Glutamatergic neuron (in vitro differentiated cells): ENCODE measurements around the gene ZNF385C. TPM values are rescaled to one million over a fixed set of nuclear protein-coding genes. Genes with fewer than 3 reads are reported as not detected.
"Not testable (repeated sequence)": the region's sequence is repeated elsewhere in the genome, so short reads cannot be mapped to it uniquely, and the experiment has no call there.

ENCODE experiments used
- DNase-seq: peaks from one replicate; pipeline ENCODE4 v3.0.0; 2022
- H3K27ac Mint-ChIP-seq: one replicate; pipeline ENCODE4 v1.8.0; 2020; ENCODE audit warnings: mild to moderate bottlenecking, mixed read lengths, inconsistent platforms; ENCODE audit not compliant: unreplicated experiment
- H3K27me3 Mint-ChIP-seq: one replicate; pipeline ENCODE4 v1.8.0; 2020; ENCODE audit warnings: mild to moderate bottlenecking, moderate library complexity, mixed read lengths, inconsistent platforms; ENCODE audit not compliant: unreplicated experiment
- H3K36me3 Mint-ChIP-seq: one replicate; pipeline ENCODE4 v1.8.0; 2020; ENCODE audit warnings: mild to moderate bottlenecking, mixed read lengths, inconsistent platforms; ENCODE audit not compliant: unreplicated experiment
- H3K4me1 Mint-ChIP-seq: one replicate; pipeline ENCODE4 v1.8.0; 2020; ENCODE audit warnings: mild to moderate bottlenecking, low read depth, mixed read lengths, inconsistent platforms; ENCODE audit not compliant: unreplicated experiment
- H3K4me3 Mint-ChIP-seq: one replicate; pipeline ENCODE4 v1.8.0; 2020; ENCODE audit warnings: mild to moderate bottlenecking, mixed read lengths, inconsistent platforms; ENCODE audit not compliant: unreplicated experiment
- H3K9me3 Mint-ChIP-seq: one replicate; pipeline ENCODE4 v1.8.0; 2020; ENCODE audit warnings: mild to moderate bottlenecking, moderate library complexity, mixed read lengths, inconsistent platforms; ENCODE audit not compliant: unreplicated experiment
- CTCF ChIP-seq: fragments of 200-600 bp; sonication (generic); IDR thresholded peaks from one replicate; pipeline ENCODE4 v1.5.0; 2021; ENCODE audit not compliant: partially characterized antibody, unreplicated experiment
- long read RNA-seq: library from polyadenylated mRNA; unstranded; transcript quantifications from one replicate; pipeline ENCODE4 v2.0.0, GENCODE V29; 2020; ENCODE audit not compliant: unreplicated experiment
- total RNA-seq: library from RNA; stranded (reverse); fragmentation: NEBNext Ultra II Directional; extraction: Animal tissue kit (Norgen Biotek cat#: 25700); gene quantifications from one replicate; pipeline ENCODE4 v1.2.1, GENCODE V29; 2021; ENCODE audit not compliant: unreplicated experiment

The ZNF385C gene, protein sequence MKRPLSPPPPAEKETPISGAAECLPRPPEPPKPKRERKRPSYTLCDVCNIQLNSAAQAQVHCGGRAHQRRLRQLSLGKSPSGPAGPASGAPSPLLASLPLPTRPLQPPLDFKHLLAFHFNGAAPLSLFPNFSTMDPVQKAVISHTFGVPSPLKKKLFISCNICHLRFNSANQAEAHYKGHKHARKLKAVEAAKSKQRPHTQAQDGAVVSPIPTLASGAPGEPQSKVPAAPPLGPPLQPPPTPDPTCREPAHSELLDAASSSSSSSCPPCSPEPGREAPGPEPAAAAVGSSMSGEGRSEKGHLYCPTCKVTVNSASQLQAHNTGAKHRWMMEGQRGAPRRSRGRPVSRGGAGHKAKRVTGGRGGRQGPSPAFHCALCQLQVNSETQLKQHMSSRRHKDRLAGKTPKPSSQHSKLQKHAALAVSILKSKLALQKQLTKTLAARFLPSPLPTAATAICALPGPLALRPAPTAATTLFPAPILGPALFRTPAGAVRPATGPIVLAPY
- 1.5 TPM for total RNA-seq
- long read RNA-seq, partial matches to known transcripts: 0 of 1 reads
- long read RNA-seq, other reads (novel, unspliced or antisense): 1 of 1 reads

DNA sequence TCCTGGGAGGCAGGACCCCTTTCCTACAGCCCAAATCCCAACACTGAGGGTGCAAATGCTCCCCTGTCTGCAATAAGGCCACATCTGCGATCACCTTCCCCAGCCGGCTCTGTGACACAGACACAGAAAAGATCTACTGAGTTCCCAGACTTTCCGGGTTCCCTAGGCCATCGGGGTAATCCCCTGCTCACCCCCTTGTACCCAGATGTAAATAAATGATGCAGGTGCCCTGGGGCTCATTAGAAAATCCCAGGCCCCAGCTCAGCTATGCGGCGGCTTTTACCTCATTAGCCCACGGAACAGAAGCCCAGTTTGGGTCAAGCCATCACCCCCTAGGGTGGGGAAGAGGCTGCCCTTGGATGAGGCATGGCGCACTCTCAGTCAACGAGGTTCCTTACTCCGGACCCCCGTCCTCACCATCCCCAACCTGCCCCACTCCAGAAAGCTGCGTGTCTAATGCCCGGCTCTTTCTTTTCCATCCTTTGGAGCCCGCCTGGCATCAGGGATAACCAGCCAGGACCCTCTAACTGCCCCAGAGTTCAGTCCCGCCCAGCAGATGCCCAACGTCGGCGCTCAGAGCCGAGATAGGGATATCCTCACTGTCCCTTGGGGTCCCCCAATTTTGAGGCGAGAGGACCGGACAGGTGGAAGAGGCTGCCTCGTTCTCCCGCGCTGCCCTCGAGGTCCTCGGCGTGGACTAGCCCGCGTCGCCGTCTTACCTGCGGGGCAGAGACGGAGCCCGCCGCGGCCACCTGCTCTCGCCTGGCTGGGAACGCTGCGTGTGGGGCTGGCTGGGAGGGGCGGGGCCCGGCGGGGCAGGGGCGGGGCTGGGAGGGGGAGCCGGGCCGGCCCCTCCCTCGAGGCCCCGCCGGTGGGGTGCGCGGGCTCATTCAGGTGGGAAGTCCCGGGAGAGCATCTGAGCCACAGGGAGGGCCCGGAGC is at the start of gene ZNF385C:
ZNF385C (minus strand) TSS at position 783 of the 941 bp plus-strand sequence. CDS start 35,417 bp downstream, outside the sequence.
- peak; percentile 45 for DNase-seq
- peaks cover 2% of the 10 kb centered on the region for H3K9me3 Mint-ChIP-seq
- H3K27me3 Mint-ChIP-seq: peaks cover 15% of the 10 kb centered on the region
- H3K4me1 Mint-ChIP-seq: peaks cover 10% of the 10 kb centered on the region
- no peaks in the 10 kb centered on the region for H3K36me3 Mint-ChIP-seq
- TF ChIP-seq CTCF: no peak
- no peak within 1 kb of the TSS for H3K27ac Mint-ChIP-seq
- peak within 1 kb of the TSS; percentile 64 for H3K4me3 Mint-ChIP-seq

DNA sequence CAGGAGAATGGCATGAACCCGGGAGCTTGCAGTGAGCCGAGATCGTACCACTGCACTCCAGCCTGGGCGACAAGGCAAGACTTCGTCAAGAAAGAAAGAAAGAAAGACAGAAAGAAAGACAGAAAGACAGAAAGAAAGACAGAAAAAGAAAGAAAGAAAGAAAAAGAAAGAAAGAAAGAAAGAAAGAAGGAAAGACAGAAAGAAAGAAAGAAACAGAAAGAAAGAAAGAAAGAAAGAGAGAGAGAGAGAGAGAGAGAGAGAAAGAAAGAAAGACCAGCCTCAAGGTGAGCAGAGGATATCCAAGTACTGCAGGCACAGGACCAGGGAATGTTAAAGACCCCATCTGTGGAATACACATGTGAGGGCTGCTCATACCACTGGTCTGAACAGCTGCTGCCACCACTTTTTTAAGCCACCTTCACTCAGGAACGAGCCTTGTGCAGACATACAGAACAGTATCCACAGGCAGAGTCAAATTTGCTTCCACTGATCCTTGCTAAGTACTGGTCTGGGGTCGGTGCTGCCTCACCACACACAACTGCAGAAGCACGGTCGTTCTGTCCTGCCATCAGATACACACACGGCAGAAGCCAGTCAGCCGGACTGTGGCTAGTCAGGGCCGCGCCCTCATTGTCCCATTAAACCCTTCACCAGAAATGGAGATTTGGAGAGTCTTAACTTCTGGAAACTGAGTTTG is 48.8 kb upstream of the ZNF385C start:
- TF ChIP-seq CTCF: no peak
- Mint-ChIP-seq H3K4me3 (no peak overlapping the region), H3K9me3 (no peaks in the 10 kb centered on the region), H3K27me3 (peaks cover 2% of the 10 kb centered on the region), H3K4me1 (peaks cover 11% of the 10 kb centered on the region), H3K36me3 (no peaks in the 10 kb centered on the region), H3K27ac (no peak overlapping the region)
- no peak for DNase-seq

DNA sequence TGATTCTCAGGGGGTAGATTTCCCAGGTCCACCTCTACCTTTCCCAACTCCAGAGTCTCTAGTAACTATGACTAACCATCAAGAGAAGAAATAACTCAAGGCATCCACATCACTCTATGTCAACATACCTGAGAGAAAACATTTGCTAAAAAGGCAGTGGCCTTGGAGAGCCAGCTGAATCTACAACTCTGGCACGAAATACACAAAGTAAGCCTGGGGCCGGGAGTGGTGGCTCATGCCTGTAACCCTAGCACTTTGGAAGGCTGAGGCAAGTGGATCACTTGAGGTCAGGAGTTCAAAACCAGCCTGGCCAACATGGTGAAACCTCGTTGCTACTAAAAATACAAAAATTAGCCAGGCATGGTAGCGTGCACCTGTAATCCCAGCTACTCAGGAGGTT is 44.9 kb upstream of the ZNF385C start:
- not testable (repeated sequence) for H3K27me3 Mint-ChIP-seq, H3K9me3 Mint-ChIP-seq, H3K36me3 Mint-ChIP-seq, DNase-seq, H3K27ac Mint-ChIP-seq, H3K4me3 Mint-ChIP-seq
- peaks cover 26% of the 10 kb centered on the region for H3K4me1 Mint-ChIP-seq

DNA sequence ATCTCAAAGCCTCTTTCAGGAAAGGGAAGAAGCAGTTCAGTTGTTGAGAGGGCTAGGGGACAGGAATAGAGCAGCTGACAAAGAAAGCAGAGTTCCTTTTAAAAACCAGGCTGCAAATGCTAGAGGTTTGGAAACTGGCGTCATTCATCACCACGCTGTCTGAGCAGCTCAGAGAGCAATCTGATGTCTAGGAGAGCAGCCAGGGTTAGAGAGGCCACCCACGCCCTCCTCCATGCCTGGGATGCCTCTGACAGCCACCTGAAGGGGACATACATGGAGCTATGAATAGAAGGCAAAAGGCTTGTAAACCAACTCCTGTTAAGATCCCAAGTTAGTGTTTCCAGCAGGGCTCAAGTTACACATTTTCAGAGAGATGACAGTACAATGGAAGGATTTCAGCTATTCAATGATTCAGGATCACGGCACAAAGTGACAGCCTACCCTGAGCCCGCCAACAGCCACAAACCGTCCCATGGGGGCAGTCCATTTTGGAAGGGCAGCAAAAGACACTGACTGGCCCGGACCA is 44.2 kb upstream of the ZNF385C start:
- no peak overlapping the region for H3K27ac Mint-ChIP-seq
- H3K4me3 Mint-ChIP-seq: no peak overlapping the region
- H3K27me3 Mint-ChIP-seq: peaks cover 2% of the 10 kb centered on the region
- H3K36me3 Mint-ChIP-seq: no peaks in the 10 kb centered on the region
- peaks cover 26% of the 10 kb centered on the region for H3K4me1 Mint-ChIP-seq
- no peak for DNase-seq
- no peak for TF ChIP-seq CTCF
- no peaks in the 10 kb centered on the region for H3K9me3 Mint-ChIP-seq

GRCh38 chr17:42141382-42141781 is 43.1 kb upstream of the ZNF385C start:
- TF ChIP-seq CTCF: no peak
- H3K4me3 Mint-ChIP-seq: no peak overlapping the region

DNA sequence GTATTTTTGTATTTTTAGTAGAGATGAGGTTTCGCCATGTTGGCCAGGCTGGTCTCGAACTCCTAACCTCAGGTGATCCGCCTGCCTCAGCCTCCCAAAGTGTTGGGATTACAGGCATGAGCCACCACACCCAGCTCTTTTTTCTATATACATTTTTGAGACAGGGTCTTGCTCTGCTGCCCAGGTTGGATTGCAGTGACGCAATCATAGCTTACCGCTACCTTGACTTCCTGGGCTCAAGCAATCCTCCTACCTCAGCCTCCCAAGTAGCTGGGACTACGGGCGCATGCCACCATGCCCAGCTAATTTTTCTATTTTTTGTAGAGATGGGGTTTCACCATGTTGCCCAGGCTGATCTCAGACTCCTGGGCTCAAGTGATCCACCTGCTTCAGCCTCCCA is 42.4 kb upstream of the ZNF385C start:
- H3K27me3 Mint-ChIP-seq, H3K4me3 Mint-ChIP-seq, H3K27ac Mint-ChIP-seq, H3K36me3 Mint-ChIP-seq, DNase-seq, H3K9me3 Mint-ChIP-seq: not testable (repeated sequence)
- H3K4me1 Mint-ChIP-seq: peaks cover 24% of the 10 kb centered on the region

More at GRCh38 chr17:42141382-42141781, 43.1 kb upstream of the ZNF385C start:
- Mint-ChIP-seq H3K36me3 (no peaks in the 10 kb centered on the region), H3K27ac (no peak overlapping the region), H3K27me3 (no peaks in the 10 kb centered on the region), H3K4me1 (peaks cover 24% of the 10 kb centered on the region), H3K9me3 (no peaks in the 10 kb centered on the region)
- no peak for DNase-seq
